HG02840 (cell line): ENCODE data around the gene ATOX1.

Experiments
- ATAC-seq: cut with Tn5 transposase; IDR thresholded peaks from one replicate; pipeline ENCODE4 v1.9.1; 2021; ENCODE audit warnings: mild to moderate bottlenecking, moderate library complexity, moderate number of reproducible peaks; ENCODE audit not compliant: unreplicated experiment, low FRiP score

The ATOX1 gene

GRCh38 chr5:151770383-151771258 lies 12.2 kb upstream of the ATOX1 start:
- peak; percentile 28 for ATAC-seq

- ATAC-seq: no peak
Observed at GRCh38 chr5:151766975-151767374, 8.5 kb upstream of the ATOX1 start.

- ATAC-seq: no peak
Observed at GRCh38 chr5:151764801-151765200, 6.4 kb upstream of the ATOX1 start.

- ATAC-seq: peak; percentile 6
Observed at GRCh38 chr5:151758141-151758429, 346 bp downstream of the ATOX1 start.

GRCh38 chr5:151757233-151758140 lies 944 bp downstream of the ATOX1 start:
- ATAC-seq: peak; percentile 12

- no peak for ATAC-seq
Observed at GRCh38 chr5:151755383-151755782, 3.0 kb downstream of the ATOX1 start.

GRCh38 chr5:151751593-151751992 lies 6.8 kb downstream of the ATOX1 start:
- ATAC-seq: no peak

- ATAC-seq: no peak
Observed at GRCh38 chr5:151751091-151751490, 7.3 kb downstream of the ATOX1 start.

GRCh38 chr5:151750121-151750520 lies 8.3 kb downstream of the ATOX1 start:
- no peak for ATAC-seq

GRCh38 chr5:151745071-151745705 lies 13.2 kb downstream of the ATOX1 start:
- ATAC-seq: no peak

- ATAC-seq: no peak
Observed at GRCh38 chr5:151743530-151743929, 14.9 kb downstream of the ATOX1 start.

GRCh38 chr5:151742870-151743294 lies 15.5 kb downstream of the ATOX1 start:
- no peak for ATAC-seq

GRCh38 chr5:151741678-151742423 lies 16.6 kb downstream of the ATOX1 start:
- ATAC-seq: no peak

- ATAC-seq: peak; percentile 16
Observed at GRCh38 chr5:151740958-151741373, 17.5 kb downstream of the ATOX1 start.

GRCh38 chr5:151740336-151740942 lies 18.0 kb downstream of the ATOX1 start:
- peak; percentile 66 for ATAC-seq

- ATAC-seq: no peak
Observed at GRCh38 chr5:151739939-151740335, 18.5 kb downstream of the ATOX1 start.

- no peak for ATAC-seq
Observed at GRCh38 chr5:151739395-151739794, 19.0 kb downstream of the ATOX1 start.

GRCh38 chr5:151738125-151738848 lies 20.1 kb downstream of the ATOX1 start:
- no peak for ATAC-seq

- no peak for ATAC-seq
Observed at GRCh38 chr5:151737431-151737830, 21.0 kb downstream of the ATOX1 start.
